HTERT RPE-1 (cell line): Measurements from ENCODE around the gene ANKS1B.

ENCODE experiments used
- in situ Hi-C: fragments of 300-500 bp; cut with MboI; formaldehyde crosslinking; loops from 4 replicates; pipeline ENCODE4 v1.14.3; 2020; ENCODE audit warnings: low sequenced_read_pairs

ANKS1B gene

GRCh38 chr12:99092100-99092851 is 892.5 kb downstream of the ANKS1B start:
- in situ Hi-C loops = no loop called here

DNA sequence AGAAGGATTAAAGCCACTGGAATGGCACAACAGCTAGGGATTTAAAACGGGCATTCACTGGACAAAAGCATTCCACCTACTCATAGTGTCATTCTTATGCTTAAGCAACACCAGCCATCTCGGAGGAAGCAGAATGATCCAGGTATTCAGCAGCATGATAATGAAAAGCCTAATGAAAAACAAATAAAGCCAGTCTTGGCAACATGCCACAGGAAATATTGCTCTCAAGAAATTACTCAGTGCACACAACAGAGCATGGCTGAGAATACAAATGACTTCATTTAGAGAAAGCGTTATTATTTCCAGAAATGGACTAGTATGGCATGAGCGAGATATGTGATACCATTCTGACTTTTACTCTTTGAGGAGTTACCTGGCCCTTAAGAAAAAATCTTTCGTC is 897.5 kb downstream of the ANKS1B start:
- in situ Hi-C loops = no loop called here

DNA sequence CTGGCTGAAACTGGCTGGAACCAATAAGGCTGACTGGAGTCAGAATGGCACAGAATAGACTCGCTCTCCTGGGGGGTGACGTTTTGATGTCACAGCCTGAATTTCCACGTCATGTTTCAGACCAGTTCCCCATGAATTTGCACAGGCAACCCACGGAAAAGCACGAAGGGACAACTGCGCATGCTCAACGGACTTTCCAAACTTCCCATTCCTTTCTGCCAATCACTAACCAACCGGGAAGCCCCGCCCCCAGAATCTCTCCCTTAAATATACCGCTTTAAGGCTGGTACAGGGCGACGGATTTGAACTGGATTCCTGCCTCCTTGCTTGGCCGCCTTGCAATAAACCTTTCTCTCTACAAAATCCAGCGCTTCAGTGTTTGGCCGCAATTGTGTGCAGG is 904.9 kb downstream of the ANKS1B start:
- in situ Hi-C loops = no loop called here

DNA sequence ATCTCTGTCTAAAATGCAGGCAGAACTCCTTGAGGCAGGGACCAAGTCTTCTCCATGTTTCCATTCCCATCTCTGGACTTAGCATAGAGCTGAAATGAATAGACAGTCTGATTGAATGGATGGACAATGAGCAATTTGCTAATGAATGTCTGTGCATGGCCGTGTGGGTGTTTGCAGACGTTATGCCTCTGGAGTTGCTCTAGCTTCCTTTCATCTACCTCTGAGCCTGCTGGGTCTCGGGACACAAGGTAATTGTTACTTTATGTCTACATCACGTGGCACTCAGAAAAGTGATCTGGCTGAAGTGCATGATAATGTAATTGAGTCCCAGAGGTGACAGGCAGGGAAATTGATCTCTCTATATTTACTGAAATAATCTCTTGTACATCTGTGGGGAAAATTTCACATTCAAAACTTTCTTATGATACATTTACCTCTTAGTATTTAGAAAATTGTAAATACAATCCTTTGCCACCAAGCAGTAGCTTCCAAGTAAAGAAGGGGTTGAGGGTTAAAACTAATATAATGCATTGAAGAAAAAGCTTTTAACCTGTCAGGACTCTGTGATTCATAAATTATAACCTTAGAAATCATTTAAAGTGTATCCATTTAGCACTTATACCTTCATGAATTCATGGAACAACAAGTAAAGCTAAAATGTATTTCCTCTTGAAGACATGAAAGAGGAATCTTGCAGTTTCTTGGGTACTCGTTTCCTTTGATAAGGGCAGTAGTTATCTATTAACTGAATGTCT is 915.6 kb downstream of the ANKS1B start:
- in situ Hi-C loops = no loop called here

GRCh38 chr12:99067171-99067785 is 917.5 kb downstream of the ANKS1B start:
- in situ Hi-C loops = no loop called here

- in situ Hi-C loops = no loop called here
Observed at GRCh38 chr12:99066726-99067125, 918.0 kb downstream of the ANKS1B start.

GRCh38 chr12:99063182-99063581 is 921.6 kb downstream of the ANKS1B start:
- in situ Hi-C loops = no loop called here

- in situ Hi-C loops = no loop called here
Observed at GRCh38 chr12:99059824-99060511, 924.8 kb downstream of the ANKS1B start.

GRCh38 chr12:99057670-99058069 is 927.1 kb downstream of the ANKS1B start:
- in situ Hi-C loops = no loop called here

GRCh38 chr12:99056186-99056585 is 928.5 kb downstream of the ANKS1B start:
- in situ Hi-C loops = no loop called here

GRCh38 chr12:99055299-99055698 is 929.4 kb downstream of the ANKS1B start:
- in situ Hi-C loops = no loop called here

DNA sequence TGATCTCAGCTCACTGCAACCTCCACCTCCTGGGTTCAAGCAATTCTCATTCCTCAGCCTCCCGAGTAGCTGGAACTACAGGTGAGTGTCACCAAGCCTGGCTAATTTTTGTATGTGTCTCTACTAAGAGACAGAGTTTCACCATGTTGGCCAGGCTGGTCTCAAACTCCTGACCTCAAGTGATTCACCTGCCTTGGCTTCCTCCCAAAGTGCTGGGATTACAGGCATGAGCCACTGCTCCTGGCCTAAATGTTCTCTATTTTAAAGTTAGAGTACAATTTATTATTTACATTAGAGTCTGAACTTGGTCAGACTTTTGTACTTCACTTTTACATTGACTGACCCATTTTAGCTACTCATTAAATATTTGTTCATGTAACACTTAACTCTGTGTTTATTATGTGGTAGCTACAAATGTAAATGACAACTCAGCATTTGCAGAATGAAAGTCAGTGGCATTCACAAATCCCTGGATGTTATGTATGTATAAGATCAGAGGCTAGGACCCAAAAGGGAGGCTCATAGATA is 930.1 kb downstream of the ANKS1B start:
- in situ Hi-C loops = no loop called here

- in situ Hi-C loops = no loop called here
Observed at GRCh38 chr12:99053616-99054362, 930.9 kb downstream of the ANKS1B start.

GRCh38 chr12:99049774-99050173 is 935.0 kb downstream of the ANKS1B start:
- in situ Hi-C loops = no loop called here

GRCh38 chr12:99045158-99045557 is 939.6 kb downstream of the ANKS1B start:
- in situ Hi-C loops = no loop called here

- in situ Hi-C loops = no loop called here
Observed at GRCh38 chr12:99043319-99043914, 941.3 kb downstream of the ANKS1B start.

- in situ Hi-C loops = no loop called here
Observed at GRCh38 chr12:99042226-99042625, 942.5 kb downstream of the ANKS1B start.

GRCh38 chr12:99039367-99040120 is 945.2 kb downstream of the ANKS1B start:
- in situ Hi-C loops = no loop called here

GRCh38 chr12:99036566-99036965 is 948.2 kb downstream of the ANKS1B start:
- in situ Hi-C loops = no loop called here
